Spleen (tissue), 7 donors: ENCODE measurements around the gene CETP.

Experiments used
- CTCF ChIP-seq, 11 experiments: fragments of 200-600 bp in 7 of 11; fragments of 450-650 bp in 4 of 11; sonication (generic) in 4 of 11; IDR thresholded peaks in 8 of 11; conservative IDR thresholded peaks in 3 of 11; 1 replicate in 7 of 11; 2 replicates in 4 of 11; pipeline versions ENCODE4 v1.4.0 to v1.8.0; 2016 to 2021; ENCODE audit warnings: antibody characterized with exemption in 11 of 11, inconsistent platforms in 4 of 11, mild to moderate bottlenecking in 1 of 11
- POLR2A ChIP-seq, 3 donors: fragments of 450-650 bp; IDR thresholded peaks; one replicate each; pipeline ENCODE4 v1.5.1; 2017; ENCODE audit warnings: antibody characterized with exemption in 3 of 3, mild to moderate bottlenecking in 1 of 3
- POLR2AphosphoS5 ChIP-seq, 3 donors: sonication (generic); formaldehyde crosslinking; IDR thresholded peaks; one replicate each; pipeline ENCODE4 v1.5.1; 2017; ENCODE audit warnings: antibody characterized with exemption in 3 of 3
- donor health status: DM: no; HTN: no; CAD: no; lungs with moderate emphysema.
- donor health status: DM: no; HTN: no; CAD: no.
- donor health status: DM: no; HTN: no; CAD: no.

GRCh38 chr16:57023541-57024249, 61.9 kb downstream of the CETP start:
- peak in 1 of 11 experiments; percentile 7 for TF ChIP-seq CTCF (IDR thresholded peaks at IDR 0.05 in 8 of 11, conservative IDR thresholded peaks at IDR 0.05 in 3 of 11)
- no peak for TF ChIP-seq POLR2A (IDR thresholded peaks at IDR 0.05)
- TF ChIP-seq POLR2AphosphoS5 (IDR thresholded peaks at IDR 0.05) = peak; percentile 38 to 50 (median 50)
